Body of pancreas (tissue), 4 donors: ENCODE measurements around the gene DIO2. TPM values are rescaled to one million over a fixed set of nuclear protein-coding genes. Genes with fewer than 3 reads are reported as not detected.

ENCODE experiments used
- ATAC-seq: fragments of 150-250 bp; one replicate; pipeline ENCODE4 v1.9.1; 2016
- DNase-seq, 4 donors: peaks; one replicate each; pipeline ENCODE4 v3.0.0-alpha.2; 2019
- H3K27ac ChIP-seq, 4 donors: fragments of 200-600 bp; sonication (generic); 1 replicate in 3 of 4; 2 replicates in 1 of 4; pipeline versions ENCODE4 v1.5.1 to v1.6.1; 2016 to 2019; ENCODE audit warnings: mild to moderate bottlenecking in 1 of 4, mixed read lengths in 1 of 4, moderate library complexity in 1 of 4
- H3K27me3 ChIP-seq, 2 donors: fragments of 200-600 bp; sonication (generic); one replicate each; pipeline ENCODE4 v1.6.0; 2016; ENCODE audit warnings: mild to moderate bottlenecking in 1 of 2
- H3K36me3 ChIP-seq, 2 donors: fragments of 200-600 bp; sonication (generic); replicated peaks in 1 of 2; 2 replicates each; pipeline ENCODE4 v1.5.1; 2016; ENCODE audit warnings: low read depth in 2 of 2; ENCODE audit not compliant: insufficient read depth in 1 of 2
- H3K4me1 ChIP-seq: fragments of 200-600 bp; sonication (generic); one replicate; pipeline ENCODE4 v1.6.0; 2016
- H3K4me3 ChIP-seq, 2 donors: fragments of 200-600 bp; sonication (generic); 1 replicate in 1 of 2; 2 replicates in 1 of 2; pipeline ENCODE4 v1.5.1; 2016 to 2019
- H3K9me3 ChIP-seq, 3 donors: fragments of 200-600 bp; sonication (generic); 1 replicate in 2 of 3; 2 replicates in 1 of 3; pipeline ENCODE4 v1.5.1; 2016
- POLR2A ChIP-seq, 3 donors: fragments of 450-650 bp; IDR thresholded peaks; one replicate each; pipeline ENCODE4 v1.6.1; 2016; ENCODE audit warnings: antibody characterized with exemption in 3 of 3, mild to moderate bottlenecking in 2 of 3
- WGBS, 2 donors: methylation state at CpG; one replicate each; pipeline ENCODE4 v1.1.5; 2017; 5-methylcytosine and 5-hydroxymethylcytosine counted together
- intact Hi-C: fragments of 100-400 bp; cut with DNase I; formaldehyde crosslinking; loops from one replicate; pipeline ENCODE4 v1.15.1; 2023
- total RNA-seq, 2 donors: library from RNA; depleted of rRNA; stranded (reverse); fragments of >200 nt; gene quantifications; one replicate each; pipeline ENCODE4 v1.1.0, GENCODE V29; 2016
- TF ChIP-seq, protein P1 (sequence below), 7 experiments: fragments of 450-650 bp in 4 of 7; fragments of 200-600 bp in 3 of 7; sonication (generic) in 3 of 7; IDR thresholded peaks; one replicate each; pipeline ENCODE4 v1.5.1; 2016 to 2019; ENCODE audit warnings: antibody characterized with exemption in 7 of 7

DIO2 gene
- total RNA-seq, 2 donors from 2014 or later = under 0.01 to 1.8 TPM

DNA sequence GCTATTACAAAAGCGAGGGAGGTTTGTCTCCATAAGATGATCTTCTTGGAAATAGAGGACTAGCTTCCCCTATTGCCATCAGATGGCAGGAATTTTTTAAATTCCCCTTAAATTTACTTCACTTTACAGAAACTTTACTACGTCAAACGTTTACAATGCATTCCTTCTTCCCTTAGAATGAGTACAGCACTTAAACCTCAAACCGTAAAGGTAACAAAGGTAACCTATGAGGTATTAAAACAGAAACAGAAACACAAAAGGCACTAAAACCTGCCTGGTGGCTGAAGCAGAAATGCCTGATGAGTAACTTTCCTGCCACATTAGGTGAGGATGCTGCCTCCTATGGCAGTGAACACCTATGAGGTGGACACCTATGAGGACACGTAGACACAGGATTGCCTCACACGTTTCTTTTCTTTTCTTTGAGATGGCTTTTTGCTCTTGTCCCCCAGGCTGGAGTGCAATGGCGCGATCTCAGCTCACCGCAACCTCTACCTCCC, 25.0 kb downstream of the DIO2 start:
- Histone ChIP-seq H3K27ac (no peak overlapping the region), H3K4me3 (no peak overlapping the region), H3K27me3 (no peaks in the 10 kb centered on the region), H3K9me3 (no peaks in the 10 kb centered on the region), H3K36me3 (no peaks in the 10 kb centered on the region), H3K4me1 (no peaks in the 10 kb centered on the region)
- WGBS, 2 donors = 85 to 89% methylated on average over 9 of the region's 9 CpGs
- ATAC-seq = no peak
- intact Hi-C loops = no loop called here
- DNase-seq = no peak
- no peak for TF ChIP-seq POLR2A (IDR thresholded peaks at IDR 0.05)

DNA sequence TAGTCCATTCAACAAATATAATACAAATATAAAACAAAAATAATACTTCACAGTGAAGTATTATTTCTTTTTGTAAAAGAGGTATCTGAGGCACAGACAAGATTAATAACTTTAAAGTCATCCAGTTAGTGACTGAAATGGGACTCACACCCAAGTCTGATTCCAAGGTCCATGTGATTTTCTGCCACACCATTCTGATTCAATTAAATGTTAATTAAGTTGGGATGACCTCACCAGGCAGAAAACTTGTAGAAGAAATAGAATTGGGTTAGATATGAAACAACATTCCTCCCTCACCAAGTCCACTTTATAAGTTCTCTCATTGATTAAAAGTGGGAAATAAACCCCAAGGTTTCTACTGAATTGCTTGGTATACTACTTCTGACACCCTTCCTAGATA, 34.4 kb downstream of the DIO2 start:
- no peaks in the 10 kb centered on the region for H3K9me3 ChIP-seq
- H3K4me1 ChIP-seq = no peaks in the 10 kb centered on the region
- no peaks in the 10 kb centered on the region for H3K36me3 ChIP-seq
- no peak for DNase-seq
- ATAC-seq = no peak
- no peaks in the 10 kb centered on the region for H3K27me3 ChIP-seq
- H3K27ac ChIP-seq = no peak overlapping the region
- TF ChIP-seq, protein P1, sequence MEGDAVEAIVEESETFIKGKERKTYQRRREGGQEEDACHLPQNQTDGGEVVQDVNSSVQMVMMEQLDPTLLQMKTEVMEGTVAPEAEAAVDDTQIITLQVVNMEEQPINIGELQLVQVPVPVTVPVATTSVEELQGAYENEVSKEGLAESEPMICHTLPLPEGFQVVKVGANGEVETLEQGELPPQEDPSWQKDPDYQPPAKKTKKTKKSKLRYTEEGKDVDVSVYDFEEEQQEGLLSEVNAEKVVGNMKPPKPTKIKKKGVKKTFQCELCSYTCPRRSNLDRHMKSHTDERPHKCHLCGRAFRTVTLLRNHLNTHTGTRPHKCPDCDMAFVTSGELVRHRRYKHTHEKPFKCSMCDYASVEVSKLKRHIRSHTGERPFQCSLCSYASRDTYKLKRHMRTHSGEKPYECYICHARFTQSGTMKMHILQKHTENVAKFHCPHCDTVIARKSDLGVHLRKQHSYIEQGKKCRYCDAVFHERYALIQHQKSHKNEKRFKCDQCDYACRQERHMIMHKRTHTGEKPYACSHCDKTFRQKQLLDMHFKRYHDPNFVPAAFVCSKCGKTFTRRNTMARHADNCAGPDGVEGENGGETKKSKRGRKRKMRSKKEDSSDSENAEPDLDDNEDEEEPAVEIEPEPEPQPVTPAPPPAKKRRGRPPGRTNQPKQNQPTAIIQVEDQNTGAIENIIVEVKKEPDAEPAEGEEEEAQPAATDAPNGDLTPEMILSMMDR (IDR thresholded peaks at IDR 0.05) = no peak
- TF ChIP-seq POLR2A (IDR thresholded peaks at IDR 0.05) = no peak
- no peak overlapping the region for H3K4me3 ChIP-seq
- intact Hi-C loops = no loop called here

DNA sequence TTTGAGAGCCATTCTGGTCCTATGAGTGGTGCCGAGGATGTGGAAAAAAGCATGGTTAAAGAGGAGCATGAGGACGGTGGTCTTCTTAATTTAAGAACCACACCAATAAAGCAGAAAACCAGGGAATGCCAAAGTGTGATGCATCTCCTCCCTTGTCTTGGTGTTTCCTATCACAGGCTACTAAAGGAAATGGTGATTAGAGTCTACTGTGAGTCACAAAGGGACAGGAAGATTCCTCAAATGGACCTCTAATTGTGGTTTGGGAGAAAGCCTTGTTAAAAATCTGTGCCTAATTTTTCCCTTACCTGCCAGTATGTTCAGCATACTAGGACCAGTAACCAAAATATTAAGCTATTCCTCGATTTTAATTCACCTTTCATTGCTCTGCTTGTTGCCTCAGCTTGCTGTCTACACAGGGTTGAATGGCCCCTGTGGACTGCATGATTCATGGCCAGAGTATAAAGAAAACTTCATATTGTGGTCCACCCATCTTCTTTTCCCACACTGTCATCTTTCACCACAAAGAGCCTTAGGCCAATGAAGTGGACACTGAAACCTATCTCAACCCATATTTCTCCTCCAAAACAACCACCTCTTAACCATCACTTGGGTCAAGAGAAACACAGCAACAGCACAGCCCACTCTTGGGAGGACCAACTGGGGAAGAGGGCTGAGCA, 38.8 kb downstream of the DIO2 start:
- 67 to 76% methylated on average over 3 of the region's 3 CpGs for WGBS, 2 donors
- no peak for ATAC-seq

DNA sequence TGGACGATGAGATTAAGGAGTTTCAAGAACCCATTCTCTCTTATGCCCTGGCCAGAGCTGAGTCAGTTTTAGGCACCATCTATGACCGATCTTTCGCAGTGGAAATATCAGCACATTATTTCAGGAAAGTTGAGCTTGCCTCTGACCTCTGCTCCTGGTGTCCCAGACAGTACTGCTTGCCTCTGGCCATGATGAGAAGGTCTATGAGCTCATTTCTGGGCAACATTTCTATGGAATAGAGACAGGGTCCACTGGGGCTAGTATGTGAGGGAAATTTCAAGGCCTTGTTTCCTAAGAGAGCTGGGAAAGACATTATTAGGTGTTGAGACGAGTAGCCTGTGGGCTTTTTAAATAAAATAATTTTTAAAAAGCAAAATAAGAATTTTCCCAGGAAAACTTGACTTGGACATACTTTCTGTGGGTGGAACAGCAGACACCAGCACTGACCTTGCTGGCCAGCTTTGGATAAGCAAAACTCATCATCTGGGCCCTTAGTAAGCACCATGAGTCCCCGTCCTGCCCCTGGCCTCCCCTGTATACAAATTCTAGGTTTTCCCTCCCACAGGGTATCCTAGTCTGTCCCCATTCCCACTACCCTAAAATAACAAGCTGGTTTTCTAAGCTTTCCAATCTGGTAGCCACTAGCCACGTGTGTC, 43.4 kb downstream of the DIO2 start:
- DNase-seq (no peak), ATAC-seq (no peak)
- Histone ChIP-seq H3K4me1 (no peaks in the 10 kb centered on the region), H3K27ac (no peak overlapping the region), H3K9me3 (no peaks in the 10 kb centered on the region), H3K36me3 (no peaks in the 10 kb centered on the region), H3K27me3 (no peaks in the 10 kb centered on the region), H3K4me3 (no peak overlapping the region)
- TF ChIP-seq POLR2A (IDR thresholded peaks at IDR 0.05) = no peak
- TF ChIP-seq, protein P1 (IDR thresholded peaks at IDR 0.05) = no peak
- intact Hi-C loops = no loop called here
- 80 to 84% methylated on average over 6 of the region's 6 CpGs for WGBS, 2 donors

More for the DNA sequence above, 38.8 kb downstream of the DIO2 start:
- no peak for DNase-seq
- H3K4me3 ChIP-seq = no peak overlapping the region
- H3K4me1 ChIP-seq = no peaks in the 10 kb centered on the region
- intact Hi-C loops = no loop called here
- H3K36me3 ChIP-seq = no peaks in the 10 kb centered on the region
- H3K27me3 ChIP-seq = no peaks in the 10 kb centered on the region
- TF ChIP-seq, protein P1 (IDR thresholded peaks at IDR 0.05) = no peak
- no peak for TF ChIP-seq POLR2A (IDR thresholded peaks at IDR 0.05)
- H3K27ac ChIP-seq = no peak overlapping the region
- no peaks in the 10 kb centered on the region for H3K9me3 ChIP-seq

DNA sequence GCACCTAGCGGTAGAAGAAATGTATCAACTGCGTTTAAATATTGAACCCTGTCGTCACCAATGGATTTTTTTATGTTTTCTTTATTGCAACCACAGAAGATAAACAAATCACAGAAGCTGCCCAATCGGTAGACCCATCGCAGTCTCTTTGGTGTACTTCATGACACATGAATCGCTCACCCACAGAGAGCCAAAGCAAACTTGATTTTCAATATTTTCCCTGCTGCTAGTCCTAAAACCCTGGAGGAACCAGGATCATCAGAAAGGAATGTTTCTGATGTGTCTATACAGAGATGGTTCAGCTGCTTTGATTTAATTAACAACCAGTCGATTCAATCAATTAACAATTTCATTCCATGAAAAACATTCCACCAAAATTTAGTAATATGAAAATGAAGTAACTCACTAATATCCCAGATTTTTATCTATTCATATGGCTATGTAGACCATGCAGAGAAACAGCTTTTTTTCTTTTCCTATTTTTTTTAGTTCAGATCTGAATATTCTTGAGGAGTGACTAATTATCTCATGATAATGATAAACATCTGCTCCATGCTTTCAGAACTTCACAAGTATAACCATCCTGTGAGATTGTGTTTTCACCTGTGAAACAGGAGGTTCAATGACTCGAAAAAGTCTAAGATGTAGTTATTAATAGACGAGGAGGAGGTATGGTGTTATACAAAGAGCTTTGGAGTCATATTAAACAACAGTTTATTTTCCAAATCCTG, 46.1 kb downstream of the DIO2 start:
- intact Hi-C loops = no loop called here
- Histone ChIP-seq H3K27me3 (no peaks in the 10 kb centered on the region), H3K27ac (no peak overlapping the region), H3K9me3 (no peaks in the 10 kb centered on the region), H3K4me1 (no peaks in the 10 kb centered on the region), H3K4me3 (no peak overlapping the region), H3K36me3 (no peaks in the 10 kb centered on the region)
- no peak for TF ChIP-seq POLR2A (IDR thresholded peaks at IDR 0.05)
- TF ChIP-seq, protein P1 (IDR thresholded peaks at IDR 0.05) = no peak
- DNase-seq = no peak
- no peak for ATAC-seq
- 85 to 87% methylated on average over 9 of the region's 9 CpGs for WGBS, 2 donors
